ACC112 (cell line): ENCODE measurements around the gene RGS14.

Experiments used
- H2AFZ ChIP-seq: fragments of 200-600 bp; sonication (generic); one replicate; pipeline ENCODE4 v1.6.0; 2017; ENCODE audit warnings: antibody characterized with exemption, low read length; ENCODE audit not compliant: unreplicated experiment
- H3K27ac ChIP-seq: fragments of 200-600 bp; sonication (generic); 2 replicates; pipeline ENCODE4 v1.5.1; 2014; ENCODE audit warnings: low read depth, mild to moderate bottlenecking, antibody characterized with exemption, low read length, moderate library complexity
- H3K27me3 ChIP-seq: fragments of 200-600 bp; sonication (generic); 2 replicates; pipeline ENCODE4 v1.6.1; 2014; ENCODE audit warnings: mild to moderate bottlenecking, antibody characterized with exemption, low read length, moderate library complexity, mixed read lengths; ENCODE audit not compliant: insufficient read depth
- H3K36me3 ChIP-seq: fragments of 200-600 bp; sonication (generic); 2 replicates; pipeline ENCODE4 v1.6.1; 2016; ENCODE audit warnings: mild to moderate bottlenecking, antibody characterized with exemption, low read length, moderate library complexity, mixed read lengths; ENCODE audit not compliant: insufficient read depth
- H3K4me1 ChIP-seq: fragments of 200-600 bp; sonication (generic); one replicate; pipeline ENCODE4 v1.6.1; 2016; ENCODE audit warnings: low read length, mixed read lengths; ENCODE audit not compliant: insufficient read depth, unreplicated experiment, control insufficient read depth
- H3K4me3 ChIP-seq: fragments of 200-600 bp; sonication (generic); 2 replicates; pipeline ENCODE4 v1.5.1; 2014; ENCODE audit warnings: mild to moderate bottlenecking, low read depth, low read length
- H3K79me2 ChIP-seq: fragments of 200-600 bp; sonication (generic); one replicate; pipeline ENCODE4 v1.6.0; 2016; ENCODE audit warnings: low read length; ENCODE audit not compliant: control insufficient read depth, unreplicated experiment, insufficient read depth

RGS14 gene

GRCh38 chr5:177396078-177396477 is 38.4 kb downstream of the RGS14 start:
- Histone ChIP-seq H3K4me1 (no peaks in the 10 kb centered on the region), H3K27ac (no peak overlapping the region), H3K27me3 (peaks cover 22% of the 10 kb centered on the region), H3K79me2 (no peaks in the 10 kb centered on the region), H2AFZ (no peak overlapping the region), H3K4me3 (no peak overlapping the region), H3K36me3 (no peaks in the 10 kb centered on the region)

GRCh38 chr5:177396807-177397206 is 39.1 kb downstream of the RGS14 start:
- Histone ChIP-seq H3K4me1 (no peaks in the 10 kb centered on the region), H3K79me2 (no peaks in the 10 kb centered on the region), H2AFZ (no peak overlapping the region), H3K4me3 (no peak overlapping the region), H3K27me3 (peaks cover 29% of the 10 kb centered on the region), H3K36me3 (no peaks in the 10 kb centered on the region), H3K27ac (no peak overlapping the region)

- H3K4me1 ChIP-seq: peaks cover 2% of the 10 kb centered on the region
- peaks cover 39% of the 10 kb centered on the region for H3K27me3 ChIP-seq
- no peaks in the 10 kb centered on the region for H3K36me3 ChIP-seq
- H3K27ac ChIP-seq: no peak overlapping the region
- no peak overlapping the region for H2AFZ ChIP-seq
- no peaks in the 10 kb centered on the region for H3K79me2 ChIP-seq
- H3K4me3 ChIP-seq: no peak overlapping the region
Measured at GRCh38 chr5:177397875-177398390, 40.2 kb downstream of the RGS14 start.

GRCh38 chr5:177399997-177400868 is 42.5 kb downstream of the RGS14 start, which contains the start of gene PFN3:
PFN3 (minus strand) TSS chr5:177400661; CDS start chr5:177400576, 85 bp downstream.
- no peak within 1 kb of the TSS for H2AFZ ChIP-seq
- H3K27me3 ChIP-seq: peaks cover 40% of the 10 kb centered on the region
- no peak within 1 kb of the TSS for H3K27ac ChIP-seq
- H3K36me3 ChIP-seq: no peaks in the 10 kb centered on the region
- peak within 1 kb of the TSS; percentile 22; the same call in 1 of the 2 replicates for H3K4me3 ChIP-seq
- no peaks in the 10 kb centered on the region for H3K79me2 ChIP-seq
- H3K4me1 ChIP-seq: peaks cover 8% of the 10 kb centered on the region

GRCh38 chr5:177402271-177403043 is 44.7 kb downstream of the RGS14 start:
- H3K4me3 ChIP-seq: peak overlapping the region; percentile 77
- peaks cover 40% of the 10 kb centered on the region for H3K27me3 ChIP-seq
- no peaks in the 10 kb centered on the region for H3K79me2 ChIP-seq
- peak overlapping the region; percentile 41 for H2AFZ ChIP-seq
- no peaks in the 10 kb centered on the region for H3K36me3 ChIP-seq
- no peak overlapping the region for H3K27ac ChIP-seq
- H3K4me1 ChIP-seq: peaks cover 8% of the 10 kb centered on the region

- Histone ChIP-seq H3K27ac (no peak overlapping the region), H3K27me3 (peaks cover 40% of the 10 kb centered on the region), H2AFZ (peak overlapping the region; percentile 41), H3K4me1 (peaks cover 8% of the 10 kb centered on the region), H3K4me3 (peak overlapping the region; percentile 77), H3K79me2 (no peaks in the 10 kb centered on the region), H3K36me3 (no peaks in the 10 kb centered on the region)
Measured at GRCh38 chr5:177403102-177403791, 45.5 kb downstream of the RGS14 start.

GRCh38 chr5:177403792-177404640 is 46.3 kb downstream of the RGS14 start:
- Histone ChIP-seq H2AFZ (peak overlapping the region; percentile 77), H3K36me3 (no peaks in the 10 kb centered on the region), H3K27me3 (peaks cover 40% of the 10 kb centered on the region), H3K4me1 (peaks cover 8% of the 10 kb centered on the region), H3K27ac (no peak overlapping the region), H3K4me3 (peak overlapping the region; percentile 77), H3K79me2 (no peaks in the 10 kb centered on the region)

GRCh38 chr5:177404641-177405179 is 47.0 kb downstream of the RGS14 start:
- Histone ChIP-seq H3K27ac (no peak overlapping the region), H3K27me3 (peaks cover 34% of the 10 kb centered on the region), H3K4me1 (peaks cover 8% of the 10 kb centered on the region), H2AFZ (peak overlapping the region; percentile 77), H3K36me3 (no peaks in the 10 kb centered on the region), H3K79me2 (no peaks in the 10 kb centered on the region), H3K4me3 (peak overlapping the region; percentile 77)

- H3K27me3 ChIP-seq: peaks cover 28% of the 10 kb centered on the region
- H3K4me1 ChIP-seq: peaks cover 8% of the 10 kb centered on the region
- H3K27ac ChIP-seq: no peak overlapping the region
- H3K4me3 ChIP-seq: no peak overlapping the region
- H3K79me2 ChIP-seq: no peaks in the 10 kb centered on the region
- H2AFZ ChIP-seq: no peak overlapping the region
- no peaks in the 10 kb centered on the region for H3K36me3 ChIP-seq
Measured at GRCh38 chr5:177405312-177405711, 47.6 kb downstream of the RGS14 start.
